HL-60/S4 (cell line): ENCODE results near the gene SHLD3.
"Not testable (repeated sequence)": the region's sequence is repeated elsewhere in the genome, so short reads cannot be mapped to it uniquely, and the experiment has no call there.

Source experiments
- in situ Hi-C: fragments of 300-500 bp; cut with MboI; formaldehyde crosslinking; loops from 2 replicates; pipeline ENCODE4 v1.14.3; 2022; ENCODE audit warnings: low sequenced_read_pairs

Gene SHLD3

GRCh38 chr5:65624571-65625555, at the start of gene SHLD3, which contains the start of gene TRAPPC13:
Gene SHLD3 (plus strand): TSS chr5:65625027. CDS start chr5:65629588, 4,561 bp downstream.
Gene TRAPPC13 (plus strand): TSS chr5:65625027. CDS start chr5:65625061, 34 bp downstream.
- in situ Hi-C loops = no loop called here

GRCh38 chr5:65577141-65577540, 47.7 kb upstream of the SHLD3 start:
- in situ Hi-C loops = no loop called here

GRCh38 chr5:65588694-65589093, 36.1 kb upstream of the SHLD3 start:
- in situ Hi-C loops = no loop called here

- in situ Hi-C loops = not testable (repeated sequence)
These were observed 23.1 kb upstream of the SHLD3 start for GRCh38 chr5:65601761-65602160.

GRCh38 chr5:65611524-65611923, 13.3 kb upstream of the SHLD3 start:
- in situ Hi-C loops = no loop called here

GRCh38 chr5:65612298-65612907, 12.4 kb upstream of the SHLD3 start:
- in situ Hi-C loops = no loop called here

GRCh38 chr5:65620021-65620420, 4.8 kb upstream of the SHLD3 start:
- in situ Hi-C loops = no loop called here

- in situ Hi-C loops = not testable (repeated sequence)
These were observed 2.9 kb upstream of the SHLD3 start for GRCh38 chr5:65621961-65622360.

- in situ Hi-C loops = no loop called here
These were observed 1.3 kb upstream of the SHLD3 start for GRCh38 chr5:65623482-65623881.

- in situ Hi-C loops = no loop called here
These were observed 729 bp upstream of the SHLD3 start, which contains the start of gene TRIM23 for GRCh38 chr5:65624025-65624570. Gene TRIM23 (minus strand): TSS chr5:65624333. CDS start chr5:65624274, 59 bp downstream.

GRCh38 chr5:65625743-65626142, 916 bp downstream of the SHLD3 start:
- in situ Hi-C loops = no loop called here

GRCh38 chr5:65630981-65631380, 6.2 kb downstream of the SHLD3 start:
- in situ Hi-C loops = no loop called here

GRCh38 chr5:65640240-65640639, 15.4 kb downstream of the SHLD3 start:
- in situ Hi-C loops = no loop called here

- in situ Hi-C loops = no loop called here
These were observed 22.1 kb downstream of the SHLD3 start for GRCh38 chr5:65646938-65647337.

- in situ Hi-C loops = no loop called here
These were observed 23.1 kb downstream of the SHLD3 start for GRCh38 chr5:65647941-65648340.

GRCh38 chr5:65651144-65651543, 26.3 kb downstream of the SHLD3 start:
- in situ Hi-C loops = no loop called here

- in situ Hi-C loops = no loop called here
These were observed 29.9 kb downstream of the SHLD3 start for GRCh38 chr5:65654713-65655112.

GRCh38 chr5:65663804-65664521, 39.1 kb downstream of the SHLD3 start:
- in situ Hi-C loops = no loop called here

- in situ Hi-C loops = no loop called here
These were observed 43.9 kb downstream of the SHLD3 start for GRCh38 chr5:65668696-65669095.

- in situ Hi-C loops = no loop called here
These were observed 48.0 kb downstream of the SHLD3 start for GRCh38 chr5:65672796-65673195.

- in situ Hi-C loops = no loop called here
These were observed 49.9 kb downstream of the SHLD3 start for GRCh38 chr5:65674749-65675148.
